HG03342 (cell line): ENCODE measurements around the gene UBE2Q1.

Experiments
- ATAC-seq: cut with Tn5 transposase; IDR thresholded peaks from one replicate; pipeline ENCODE4 v1.9.1; 2021; ENCODE audit warnings: mild to moderate bottlenecking, moderate library complexity; ENCODE audit not compliant: unreplicated experiment

Gene UBE2Q1

DNA sequence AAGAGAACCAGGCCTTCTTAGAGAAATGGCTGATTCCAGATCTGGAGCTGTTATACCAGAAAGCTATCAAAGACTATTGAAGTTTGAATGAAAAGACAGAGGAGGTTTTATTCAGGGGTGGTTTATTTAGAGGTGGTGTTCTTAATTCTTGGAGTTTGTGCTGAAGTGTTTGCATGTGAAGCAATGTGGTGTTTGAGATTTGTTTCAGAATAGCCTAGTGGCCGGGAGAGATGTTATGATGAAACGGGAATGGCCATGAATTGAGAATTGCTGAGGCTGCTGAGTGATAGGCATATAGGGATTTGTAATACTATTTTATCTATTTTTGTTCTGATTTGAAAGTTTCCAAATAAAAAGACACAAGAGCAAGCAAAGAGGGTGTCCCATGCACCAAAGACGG is 45.7 kb downstream of the UBE2Q1 start:
- no peak for ATAC-seq

DNA sequence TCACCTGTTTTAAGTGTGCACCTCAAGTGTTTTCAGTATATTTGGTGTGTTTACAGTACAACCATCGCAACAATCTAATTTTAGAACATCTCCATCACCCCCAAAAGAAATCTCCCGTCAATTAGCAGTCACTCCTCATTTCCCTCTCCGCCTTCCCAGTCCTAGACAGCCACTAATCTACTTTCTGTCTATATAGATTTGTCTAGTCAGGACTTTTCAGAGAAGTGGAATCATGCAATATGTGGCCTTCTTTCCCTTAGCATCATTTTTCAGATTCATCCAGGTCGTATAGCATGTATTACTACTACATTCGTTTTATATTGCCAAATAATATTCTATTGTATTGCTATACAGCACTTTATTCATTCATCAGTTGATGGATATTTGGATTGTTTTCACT is 54.6 kb downstream of the UBE2Q1 start:
- no peak for ATAC-seq

DNA sequence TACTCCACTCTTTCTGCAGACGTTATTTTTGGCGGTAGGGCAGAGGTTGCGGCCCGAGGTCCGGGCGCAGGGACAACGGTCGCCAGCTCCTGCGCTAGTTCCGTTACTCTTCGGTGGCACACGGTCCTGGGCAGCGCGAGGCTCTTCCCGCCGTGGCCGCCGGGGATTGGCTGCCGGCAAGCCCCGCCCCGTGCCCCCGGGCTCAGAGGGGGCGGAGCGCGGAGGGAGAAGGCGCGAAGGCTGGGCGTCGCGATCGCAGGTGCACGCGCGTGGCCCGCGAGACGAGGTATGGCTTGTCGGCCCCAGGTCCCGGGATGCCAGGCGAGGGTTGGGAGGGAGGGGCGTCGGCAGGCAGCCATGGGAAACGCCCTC is 55.7 kb downstream of the UBE2Q1 start:
- ATAC-seq = no peak

DNA sequence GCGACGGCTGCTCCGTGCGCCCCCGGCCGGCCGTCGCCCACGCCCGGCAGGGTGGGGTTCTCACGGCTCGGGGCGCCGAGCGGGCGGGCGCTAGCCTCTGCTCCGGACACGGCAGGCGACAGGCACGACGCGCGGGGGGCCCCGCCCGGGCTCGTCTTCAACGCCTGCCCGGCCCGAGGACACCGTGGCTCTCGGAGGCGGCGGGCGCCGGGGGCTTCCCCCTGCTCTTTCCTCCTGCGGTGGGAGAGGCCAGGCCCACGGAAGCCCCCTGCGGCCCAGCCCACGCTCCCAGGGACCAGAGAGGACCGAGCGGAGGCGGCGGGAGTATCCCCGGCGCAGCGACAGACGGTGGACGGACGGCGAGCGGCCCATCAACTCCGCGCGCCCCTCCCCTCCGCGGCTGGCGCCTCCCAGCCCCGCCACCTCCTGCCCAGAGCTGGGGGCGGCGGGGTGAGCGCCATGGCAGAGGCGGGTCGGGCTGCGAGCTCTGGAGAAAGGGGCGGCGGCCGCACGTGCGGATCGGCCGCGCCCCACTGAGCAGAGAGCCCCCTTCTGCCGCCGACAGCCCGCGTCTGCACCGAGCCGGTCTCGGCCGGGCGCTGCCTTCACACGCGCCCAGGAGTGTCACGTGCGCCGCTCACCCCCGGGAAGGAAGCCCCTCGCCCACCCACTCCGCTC is 56.3 kb downstream of the UBE2Q1 start, which contains the start of the genes SHE and TDRD10:
TSS of gene SHE (minus strand) at position 347 of the 678 bp plus-strand sequence. CDS start 386 bp downstream, outside the sequence.
TSS of gene TDRD10 (plus strand) at position 154 of the 678 bp plus-strand sequence. CDS start 4,685 bp downstream, outside the sequence.
- no peak for ATAC-seq

DNA sequence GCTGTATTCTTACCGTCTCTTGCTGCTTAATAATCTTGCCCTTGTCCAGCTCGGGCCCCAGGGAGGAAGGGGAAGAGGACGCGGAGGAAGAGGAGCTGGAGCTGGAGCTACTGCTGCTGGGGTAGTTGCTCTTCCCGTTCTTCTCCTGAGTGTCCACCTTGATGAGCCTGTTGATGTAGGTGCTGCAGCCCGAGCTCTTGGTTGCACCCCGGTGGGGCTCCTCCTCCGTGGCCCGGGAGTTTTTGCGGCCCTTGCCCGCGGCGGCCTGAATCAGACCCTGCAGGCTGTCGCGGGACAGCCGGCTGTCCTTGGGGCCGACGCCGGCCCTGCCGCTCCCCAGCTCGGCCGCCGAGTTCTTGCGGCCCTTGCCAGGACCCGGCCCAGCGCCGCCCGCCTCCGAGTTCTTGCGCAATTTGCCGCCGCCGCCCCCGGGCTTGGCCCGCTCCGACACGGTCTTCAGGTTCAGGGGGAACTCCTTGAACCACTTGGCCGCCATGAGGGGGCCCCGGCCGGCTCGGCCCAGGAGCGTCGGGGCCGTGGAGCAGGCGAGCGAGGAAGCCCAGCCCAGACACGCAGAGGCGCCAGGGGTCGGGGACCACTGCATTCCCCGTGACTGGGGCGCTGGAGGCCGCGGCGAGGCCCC is 56.9 kb downstream of the UBE2Q1 start:
- no peak for ATAC-seq

DNA sequence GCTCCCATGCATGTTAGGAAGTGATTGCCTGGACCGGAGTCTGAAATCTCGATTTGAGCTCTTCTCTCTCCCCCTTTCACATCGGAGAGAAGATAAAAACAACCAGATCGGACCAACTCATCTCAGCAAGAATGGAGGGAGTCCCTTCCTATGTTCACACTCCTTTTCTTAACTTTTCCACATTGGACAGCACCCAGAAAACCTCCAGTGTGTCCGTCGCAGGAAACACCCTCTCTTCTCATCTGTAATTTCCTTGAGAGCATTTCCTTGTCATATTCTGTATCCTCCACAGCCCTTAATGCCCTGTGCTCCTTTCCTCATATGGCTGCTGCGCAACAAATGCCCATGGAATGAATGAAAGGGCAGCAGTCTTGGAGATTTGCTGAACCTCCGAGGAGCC is 57.9 kb downstream of the UBE2Q1 start:
- no peak for ATAC-seq

DNA sequence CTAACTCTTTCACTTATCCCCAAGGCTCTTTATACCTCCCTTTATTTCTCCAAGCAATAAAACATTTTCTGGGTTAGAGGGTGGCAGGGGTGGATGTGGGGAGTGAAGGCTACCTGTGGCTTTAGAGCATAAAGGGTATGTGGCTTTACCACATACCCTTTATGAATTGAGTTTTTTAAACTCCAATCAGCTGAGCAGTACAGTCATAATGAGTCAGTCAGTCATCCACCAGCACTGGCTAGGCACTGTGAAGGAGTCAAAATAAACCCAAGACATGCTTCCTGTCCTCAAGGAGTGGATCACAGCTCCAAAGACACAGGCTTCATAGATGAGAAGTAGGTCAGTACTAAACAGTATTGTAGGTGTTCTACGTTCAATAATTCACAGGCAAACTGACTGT is 59.0 kb downstream of the UBE2Q1 start:
- ATAC-seq = no peak
